Sciatic nerve (tissue), 2 donors: ENCODE measurements around the gene MSANTD2. TPM values are rescaled to one million over a fixed set of nuclear protein-coding genes. Genes with fewer than 3 reads are reported as not detected.

Source experiments
- ATAC-seq: fragments of 200-7000 bp; cut with Tn5 transposase; one replicate; pipeline ENCODE4 v1.9.1; 2020; ENCODE audit warnings: mild to moderate bottlenecking, moderate library complexity
- DNase-seq: peaks from one replicate; pipeline ENCODE4 v3.0.0-alpha.2; 2020; ENCODE audit warnings: low spot score
- intact Hi-C: fragments of 100-400 bp; cut with DNase I; formaldehyde crosslinking; loops from one replicate; pipeline ENCODE4 v1.14.2; 2022
- total RNA-seq: library from RNA; stranded (reverse); fragmentation: NEBNext Ultra II Directional; extraction: Animal tissue kit (Norgen Biotek cat#: 25700); gene quantifications from one replicate; pipeline ENCODE4 v1.2.1, GENCODE V29; 2021
- donor health status: DM: no; HTN: no; CAD: no.
- donor health status: DM: no; HTN: no; CAD: no.

The MSANTD2 gene
- 22.1 TPM for total RNA-seq

DNA sequence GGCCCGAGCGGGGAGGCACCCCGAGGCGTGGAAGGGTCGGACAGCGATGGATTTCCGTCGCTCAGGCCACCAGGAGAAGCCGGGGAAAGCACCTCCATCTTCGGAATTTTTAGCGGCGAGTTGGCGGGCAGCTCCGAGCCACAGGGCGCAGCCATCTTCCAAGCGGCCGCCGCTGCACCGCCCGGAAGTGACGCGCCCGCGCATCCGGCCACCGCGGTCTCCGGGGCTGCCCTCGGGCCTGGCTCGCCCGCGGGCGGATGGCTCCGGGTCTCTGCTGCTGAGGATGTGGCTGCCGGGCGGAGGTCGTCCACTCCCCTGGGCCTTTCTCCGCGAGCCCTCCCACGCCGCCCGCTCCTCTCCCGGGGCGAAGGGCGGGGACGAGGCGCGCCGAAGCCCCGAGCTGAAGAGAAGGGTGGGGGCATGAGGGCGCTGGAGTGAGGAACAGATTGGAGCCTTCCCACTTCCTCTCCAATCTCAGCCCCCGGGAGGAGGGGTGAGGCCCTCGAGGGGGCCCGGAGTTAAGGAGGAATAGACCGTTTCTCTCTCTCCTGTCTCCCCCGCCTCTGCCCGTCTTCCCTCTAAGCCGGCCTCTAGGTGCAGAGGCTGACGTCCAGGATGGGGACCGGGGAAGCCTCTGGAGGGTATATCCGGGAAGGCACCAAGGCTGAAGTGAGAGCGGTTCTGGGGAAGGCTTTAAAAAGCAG lies at the start of gene MSANTD2:
Gene MSANTD2, minus strand, starts transcription at position 181 of the 704 bp plus-strand sequence. Its CDS starts 26 bp downstream, at position 155.
- intact Hi-C loops, result no loop called here
- ATAC-seq (peak; percentile 97), DNase-seq (peak; percentile 90)

DNA sequence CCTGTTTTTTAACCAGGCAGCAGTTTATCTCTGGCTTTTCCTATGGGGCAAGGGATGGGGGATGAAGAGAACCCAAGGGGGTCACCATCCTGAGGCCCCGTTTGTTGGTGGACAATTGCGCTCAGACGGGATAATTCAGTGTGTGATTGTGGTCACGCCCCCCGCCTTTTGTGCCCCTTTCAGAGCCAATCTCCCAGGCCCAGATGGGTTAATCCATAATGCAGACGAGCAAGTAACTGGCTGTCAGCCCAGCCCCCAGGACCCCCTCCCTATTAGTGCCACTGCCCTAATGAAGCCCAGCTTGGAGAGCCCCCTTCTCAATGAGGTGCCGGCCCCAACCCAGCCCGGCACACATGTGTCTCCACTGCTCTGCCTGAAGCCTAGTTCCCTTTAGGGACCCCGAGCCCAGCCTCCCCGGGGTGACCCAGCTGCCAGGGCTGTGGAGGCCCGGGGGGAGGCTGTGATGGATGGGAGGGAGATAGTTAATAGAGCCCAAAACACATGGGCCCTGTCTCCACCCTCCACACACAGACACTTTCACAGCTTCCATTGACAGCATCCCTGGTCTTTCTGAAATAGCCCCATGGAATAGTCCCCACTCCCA lies 46.0 kb upstream of the MSANTD2 start:
- no peak for ATAC-seq
- DNase-seq, result no peak
- intact Hi-C loops, result no loop called here

DNA sequence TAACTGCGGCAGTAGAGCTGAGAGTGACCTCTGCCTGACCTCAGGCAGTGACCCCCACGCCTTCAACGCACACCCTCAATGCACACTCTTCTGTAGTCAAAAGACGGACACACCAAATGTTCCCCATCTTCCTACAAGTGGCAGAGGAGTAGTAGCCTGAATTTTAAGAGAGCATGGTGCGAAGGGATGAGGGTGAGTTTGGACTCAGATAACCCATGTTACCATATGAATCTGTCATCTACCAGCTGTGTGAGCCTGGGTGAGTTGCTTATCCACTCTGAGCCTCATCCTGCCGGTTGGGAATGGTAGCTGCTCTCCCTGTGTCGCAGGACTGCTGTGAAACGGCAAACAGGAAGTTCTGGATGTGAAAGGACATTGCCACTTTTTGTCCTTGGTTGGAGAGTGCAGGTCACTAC lies 44.5 kb upstream of the MSANTD2 start:
- intact Hi-C loops, result no loop called here
- ATAC-seq (no peak), DNase-seq (no peak)

DNA sequence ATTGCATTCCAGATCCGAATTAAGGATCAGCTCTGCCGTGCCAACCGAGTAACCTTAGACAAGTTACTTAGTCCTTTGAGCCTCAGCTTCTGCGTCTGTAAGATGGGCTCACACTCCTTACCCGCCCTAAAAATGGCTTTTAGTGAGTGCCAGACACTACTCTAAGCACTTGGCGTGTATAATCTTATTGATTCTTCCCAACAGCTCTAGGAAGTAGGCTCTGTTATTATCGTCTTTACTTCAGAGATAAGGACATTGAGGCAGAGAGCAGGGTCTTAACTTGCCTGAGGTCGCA lies 43.4 kb upstream of the MSANTD2 start:
- DNase-seq (no peak), ATAC-seq (no peak)
- intact Hi-C loops, result no loop called here

DNA sequence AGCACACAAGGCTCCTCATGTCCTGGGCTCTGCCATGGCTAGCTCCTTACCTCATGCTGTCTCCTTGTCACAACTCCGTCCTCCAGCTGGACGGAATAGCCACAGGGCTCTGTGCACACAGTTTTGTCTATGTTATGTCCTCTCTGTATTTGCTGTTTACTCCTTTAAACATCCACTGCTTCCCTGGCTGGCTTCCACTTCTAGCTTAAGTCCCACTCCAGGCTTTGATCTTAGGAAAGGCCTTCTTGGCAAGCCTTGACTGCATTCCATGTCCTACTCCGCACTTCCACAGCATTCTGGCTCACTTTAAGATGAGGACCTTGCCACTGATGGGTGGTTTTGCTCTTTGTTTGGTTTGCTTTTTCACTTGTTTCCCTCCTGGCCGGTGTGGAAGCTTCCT lies 42.1 kb upstream of the MSANTD2 start:
- intact Hi-C loops, result no loop called here
- no peak for ATAC-seq
- DNase-seq, result no peak

DNA sequence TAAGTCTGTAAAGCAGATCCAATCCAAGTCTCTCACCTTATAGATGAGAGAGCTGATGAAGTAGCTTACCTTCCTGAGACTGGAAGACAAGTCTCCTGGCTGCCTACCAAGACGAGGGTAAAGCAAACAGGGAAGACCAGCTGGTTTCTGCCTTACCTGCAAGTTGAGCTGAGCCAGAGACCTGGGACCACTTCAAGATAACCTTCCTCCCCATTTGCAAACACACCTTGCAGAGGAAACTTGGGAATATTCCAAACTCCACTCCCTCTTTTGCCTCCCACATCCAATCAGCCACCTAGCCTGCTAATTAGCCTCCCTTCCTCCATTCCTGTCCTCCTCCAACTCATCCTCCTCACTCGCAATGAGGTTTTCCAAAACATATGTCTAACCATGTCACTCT lies 41.6 kb upstream of the MSANTD2 start:
- no peak for DNase-seq
- no peak for ATAC-seq
- intact Hi-C loops, result no loop called here

DNA sequence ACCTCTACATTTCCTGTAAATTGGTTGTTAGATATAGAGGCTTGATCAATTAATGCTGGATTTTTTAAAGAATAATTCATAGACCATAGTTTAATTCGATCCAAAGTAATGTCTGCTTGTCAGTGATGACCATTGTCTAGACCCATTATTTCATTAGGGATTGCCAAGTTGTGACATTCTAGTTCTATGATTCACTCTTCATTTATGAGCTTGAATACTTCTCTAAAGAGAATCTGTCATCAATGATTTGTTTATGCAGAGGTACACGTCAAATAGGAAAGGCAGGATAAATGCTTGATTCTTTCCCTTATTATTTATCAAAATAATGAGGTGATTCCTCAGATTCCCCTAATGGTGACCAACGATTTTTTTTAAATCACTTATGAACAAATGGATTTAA lies 41.0 kb upstream of the MSANTD2 start:
- intact Hi-C loops, result no loop called here
- DNase-seq (no peak), ATAC-seq (no peak)

DNA sequence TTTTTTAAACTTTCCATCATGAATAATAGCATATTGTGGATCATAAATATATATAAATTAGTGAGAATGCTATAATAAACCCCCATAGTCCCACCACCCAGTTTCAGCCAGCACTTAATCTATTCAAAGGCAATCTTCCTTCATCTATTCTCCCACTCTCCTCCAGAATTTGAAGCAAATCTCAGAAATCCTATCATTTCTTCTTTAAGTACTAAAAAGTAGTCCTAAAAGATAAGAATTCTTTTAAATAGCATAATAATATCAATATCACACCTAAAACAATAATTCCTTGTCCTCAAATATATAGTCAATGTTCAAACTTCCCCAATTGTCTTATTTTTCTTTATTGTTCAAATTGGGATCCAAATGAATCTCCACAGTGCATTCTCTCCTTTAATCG lies 40.5 kb upstream of the MSANTD2 start:
- no peak for DNase-seq
- intact Hi-C loops, result no loop called here
- ATAC-seq, result no peak

DNA sequence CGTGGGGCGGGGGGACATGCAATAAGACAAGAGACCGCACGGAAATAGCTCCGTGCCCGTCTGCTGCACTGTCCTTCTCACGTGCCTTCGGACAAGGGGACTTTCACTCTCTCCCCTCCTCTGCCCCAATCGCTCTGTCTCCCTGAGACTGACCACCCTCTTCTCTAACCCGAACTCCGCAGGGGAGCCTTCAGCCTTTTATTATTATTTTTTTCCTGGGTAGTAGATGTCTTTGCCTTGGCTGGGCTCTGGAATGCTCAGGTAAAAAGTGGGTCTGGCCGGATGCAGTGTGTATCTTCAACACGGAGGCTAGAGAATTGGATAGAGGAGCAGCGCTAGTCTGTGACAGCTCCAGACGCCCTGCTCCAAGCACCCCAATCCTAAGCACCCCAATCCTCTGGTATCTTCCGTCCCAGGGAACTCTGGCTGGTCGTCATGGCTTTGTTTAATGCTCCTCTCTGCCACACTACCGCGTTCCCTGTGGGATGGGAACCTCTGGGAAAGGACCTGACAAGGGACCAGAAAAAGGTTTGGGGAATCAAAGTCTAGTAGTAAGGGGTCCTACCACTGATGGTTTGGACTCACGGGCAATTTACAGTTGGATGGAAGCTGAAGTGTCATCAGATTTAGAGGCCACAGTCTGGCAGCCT lies 39.9 kb upstream of the MSANTD2 start:
- intact Hi-C loops, result loop anchor here (10.0 kb wide), 1 partner anchor 175 kb away; no protein-coding TSS in a partner anchor
- ATAC-seq (no peak), DNase-seq (no peak)

DNA sequence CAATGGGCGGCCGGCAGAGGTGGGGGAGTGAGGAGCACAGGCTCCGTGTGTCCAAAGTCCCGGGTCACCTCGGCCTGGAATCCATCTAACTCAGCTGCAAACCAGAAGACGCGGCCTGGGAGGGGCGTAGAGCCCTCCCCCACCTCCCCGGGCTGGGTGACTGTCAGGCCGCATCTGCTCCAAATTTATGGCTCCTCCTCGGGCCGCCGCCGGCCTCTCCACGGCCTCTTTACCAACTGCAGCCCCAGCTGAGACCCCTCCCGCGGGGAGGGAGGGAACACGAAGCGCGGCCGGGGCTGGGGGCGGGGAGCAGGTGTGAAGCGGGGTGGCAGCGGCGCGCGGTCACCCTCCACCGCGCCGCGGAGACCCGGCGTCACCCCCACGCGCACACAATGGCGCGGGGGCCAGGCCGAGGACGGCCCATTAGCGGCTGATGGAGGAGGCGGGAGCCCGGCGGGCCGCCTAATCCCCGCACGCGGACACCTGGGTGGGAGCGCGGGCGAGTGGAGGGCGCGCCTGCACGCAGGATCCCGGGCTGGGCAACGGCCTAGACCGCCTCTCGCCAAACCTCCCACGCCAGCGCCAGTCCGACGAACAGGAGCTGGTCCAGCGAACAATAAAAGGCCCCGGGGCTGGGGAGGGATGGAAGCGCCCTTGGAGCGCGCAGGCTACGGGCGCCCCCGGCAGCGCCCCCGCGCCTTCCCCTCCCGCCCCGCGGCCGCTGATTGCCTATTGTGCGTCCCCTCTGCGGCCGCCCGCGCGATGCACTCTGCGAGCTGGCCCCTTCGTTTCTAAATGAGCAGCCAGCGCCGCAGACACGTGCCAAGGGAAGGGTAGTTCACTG lies 39.1 kb upstream of the MSANTD2 start:
- DNase-seq (no peak), ATAC-seq (no peak)
- intact Hi-C loops, result loop anchor here (10.0 kb wide), 1 partner anchor 175 kb away; no protein-coding TSS in a partner anchor

DNA sequence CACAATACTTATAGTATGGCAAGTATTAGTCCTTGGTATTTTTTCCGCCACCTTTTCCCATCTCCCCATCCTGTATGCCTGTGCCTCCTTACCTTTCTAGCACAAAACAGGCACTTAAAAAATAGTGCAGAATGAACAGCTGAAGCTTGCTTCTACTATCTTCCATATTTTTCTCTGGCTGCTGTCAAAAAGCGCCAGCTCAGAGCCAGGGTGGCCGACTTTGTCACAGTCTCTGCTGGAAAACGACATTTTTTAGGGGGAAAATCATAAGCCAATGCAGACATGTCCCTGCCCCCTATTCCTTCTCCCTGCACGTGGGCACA lies 38.6 kb upstream of the MSANTD2 start:
- DNase-seq (no peak), ATAC-seq (no peak)
- intact Hi-C loops, result loop anchor here (10.0 kb wide), 1 partner anchor 174 kb away; no protein-coding TSS in a partner anchor

DNA sequence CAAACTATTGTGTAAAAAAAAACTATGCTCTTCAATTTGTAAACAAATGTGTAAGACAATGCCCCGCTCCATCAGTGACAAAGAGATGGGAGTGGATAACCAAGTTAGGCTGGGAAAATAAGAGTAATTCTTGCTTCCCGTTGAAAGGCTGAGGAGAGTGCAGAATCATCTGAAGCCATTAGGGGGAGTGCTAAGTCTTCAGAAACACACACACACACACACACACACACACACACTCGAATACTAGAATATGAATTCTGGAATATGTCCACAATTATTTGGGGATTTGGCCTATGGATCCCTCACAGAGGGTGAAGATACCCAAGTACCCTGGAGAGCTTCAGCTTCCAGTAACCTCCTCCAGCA lies 37.3 kb upstream of the MSANTD2 start:
- DNase-seq (no peak), ATAC-seq (peak; percentile 66)
- intact Hi-C loops, result loop anchor here (10.0 kb wide), 1 partner anchor 173 kb away; no protein-coding TSS in a partner anchor

DNA sequence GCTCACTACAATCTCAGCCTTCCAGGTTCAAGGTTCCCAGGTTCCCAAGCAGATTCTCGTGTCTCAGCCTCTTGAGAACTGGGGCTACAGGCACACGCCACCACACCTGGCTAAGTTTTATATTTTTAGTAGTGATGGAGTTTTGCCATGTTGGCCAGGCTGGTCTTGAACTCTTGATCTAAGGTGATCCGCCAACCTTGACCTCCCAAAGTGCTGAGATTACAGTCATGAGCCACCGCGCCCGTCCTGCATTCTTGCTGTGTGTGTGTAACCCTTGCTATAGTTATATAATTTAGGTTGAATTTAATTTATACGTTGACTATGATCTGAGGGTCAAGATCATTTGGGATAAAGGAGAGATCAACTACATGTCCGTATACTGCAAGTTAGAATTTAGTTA lies 35.7 kb upstream of the MSANTD2 start:
- intact Hi-C loops, result loop anchor here (10.0 kb wide), 1 partner anchor 171 kb away; no protein-coding TSS in a partner anchor
- DNase-seq, result no peak
- no peak for ATAC-seq

DNA sequence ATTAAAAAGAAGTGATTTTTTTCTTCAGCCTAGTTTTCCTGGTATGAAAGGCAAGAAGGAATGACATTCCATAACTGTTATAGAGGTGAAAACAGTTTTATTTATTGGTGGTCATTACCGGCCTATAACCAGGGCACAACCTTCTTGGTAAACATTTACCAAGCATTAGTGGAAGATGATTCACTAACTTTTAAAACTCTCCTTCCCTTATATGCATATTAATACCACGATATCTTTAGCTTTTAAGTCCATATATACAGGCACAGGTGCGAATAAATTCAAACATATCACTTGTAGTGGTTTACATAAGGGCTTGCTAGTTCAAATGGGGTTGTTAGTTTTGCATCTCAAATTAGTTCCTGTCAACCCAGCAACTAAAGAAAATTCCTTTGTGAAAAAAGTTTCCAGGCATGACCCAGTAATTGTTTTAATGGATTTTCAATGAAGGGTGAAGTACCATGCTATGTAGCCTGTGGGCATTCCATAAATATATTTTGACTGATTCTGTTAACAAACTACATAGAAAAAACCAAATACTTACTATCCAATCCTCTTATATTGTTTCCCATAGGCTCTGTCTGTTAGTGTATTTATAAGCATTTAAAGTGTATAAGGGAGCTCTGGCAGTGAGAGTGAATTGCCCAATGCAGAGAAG lies 34.4 kb upstream of the MSANTD2 start:
- no peak for ATAC-seq
- no peak for DNase-seq
- intact Hi-C loops, result loop anchor here (10.0 kb wide), 1 partner anchor 170 kb away; no protein-coding TSS in a partner anchor

DNA sequence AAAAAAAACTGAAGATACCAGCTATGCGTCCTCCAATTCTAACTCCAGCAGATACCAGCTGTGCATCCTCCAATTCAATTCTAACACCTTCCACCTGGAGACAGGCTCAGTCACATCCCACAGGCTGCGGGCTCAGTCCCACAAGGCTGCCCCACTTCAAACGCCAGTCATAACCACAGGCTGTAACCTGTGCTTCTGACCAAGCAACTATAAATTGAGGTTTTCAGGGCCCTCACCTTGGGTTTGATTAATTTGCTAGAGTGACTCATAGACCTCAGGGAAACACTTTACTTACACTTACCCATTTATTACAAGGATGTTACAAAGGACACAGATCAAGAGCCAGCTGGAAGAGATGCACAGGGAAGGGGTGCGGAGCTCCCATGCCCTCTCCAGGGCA lies 32.4 kb upstream of the MSANTD2 start:
- ATAC-seq (no peak), DNase-seq (no peak)
- intact Hi-C loops, result loop anchor here (10.0 kb wide), 1 partner anchor 168 kb away; no protein-coding TSS in a partner anchor

DNA sequence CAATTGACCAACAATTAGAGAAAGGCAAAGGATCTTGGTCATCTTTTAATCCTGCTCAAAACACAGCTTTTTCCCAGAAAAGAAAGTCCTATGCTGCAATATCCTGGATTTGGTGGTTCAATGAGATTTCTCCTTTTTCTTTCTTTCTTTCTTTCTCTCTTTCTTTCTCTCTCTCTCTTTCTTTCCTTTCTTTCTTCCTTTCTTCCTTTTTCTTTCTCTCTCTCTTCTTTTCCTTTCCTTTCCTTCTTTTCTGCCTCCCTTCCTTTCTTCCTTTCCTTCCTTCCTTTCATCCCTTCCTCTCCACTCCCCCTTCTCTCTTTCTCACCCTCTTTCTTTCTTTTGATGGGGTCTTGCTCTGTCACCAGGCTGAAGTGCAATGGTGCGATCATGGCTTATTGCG lies 31.7 kb upstream of the MSANTD2 start:
- no peak for DNase-seq
- ATAC-seq, result no peak
- intact Hi-C loops, result loop anchor here (10.0 kb wide), 1 partner anchor 167 kb away; no protein-coding TSS in a partner anchor

DNA sequence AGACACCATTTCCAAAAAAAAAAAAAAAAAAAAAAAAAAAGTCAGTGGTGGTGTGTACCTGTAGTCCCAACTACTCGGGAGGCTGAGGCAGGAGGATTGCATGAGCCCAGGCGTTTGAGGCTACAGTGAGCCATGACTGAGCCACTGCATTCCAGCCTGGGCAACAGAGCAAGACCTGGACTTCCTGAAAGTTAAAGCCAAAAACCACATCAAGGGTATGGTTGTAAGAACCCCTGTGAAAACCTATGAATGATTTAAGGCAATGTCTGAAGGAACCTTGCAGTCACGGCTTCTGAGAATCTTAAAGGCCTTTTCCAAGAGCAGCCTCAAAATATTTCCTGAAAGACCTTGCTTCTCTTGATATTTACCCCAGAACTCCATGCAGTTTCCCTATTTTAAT lies 30.5 kb upstream of the MSANTD2 start:
- intact Hi-C loops, result loop anchor here (10.0 kb wide), 1 partner anchor 166 kb away; no protein-coding TSS in a partner anchor
- no peak for DNase-seq
- ATAC-seq, result no peak

DNA sequence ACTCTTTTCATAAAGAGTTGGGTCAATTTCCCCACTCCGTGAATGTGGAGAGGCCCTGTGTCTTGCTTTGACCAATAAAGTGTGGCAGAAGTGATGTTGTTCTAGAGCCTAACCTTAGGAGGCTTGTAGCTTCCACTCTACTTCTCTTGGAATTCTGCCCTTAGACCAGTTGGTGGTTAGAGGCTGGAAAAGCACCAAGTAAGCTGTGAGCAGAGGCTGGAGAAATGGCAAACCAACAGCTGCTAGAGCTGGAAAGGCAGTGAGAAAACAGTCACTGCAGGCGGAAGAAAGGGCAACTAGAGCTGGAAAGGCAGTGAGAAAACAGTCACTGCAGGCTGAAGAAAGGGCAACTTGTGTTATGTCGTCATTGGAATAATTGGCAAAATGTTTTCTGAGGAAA lies 29.8 kb upstream of the MSANTD2 start:
- intact Hi-C loops, result loop anchor here (10.0 kb wide), 1 partner anchor 165 kb away; no protein-coding TSS in a partner anchor
- no peak for DNase-seq
- ATAC-seq, result no peak

DNA sequence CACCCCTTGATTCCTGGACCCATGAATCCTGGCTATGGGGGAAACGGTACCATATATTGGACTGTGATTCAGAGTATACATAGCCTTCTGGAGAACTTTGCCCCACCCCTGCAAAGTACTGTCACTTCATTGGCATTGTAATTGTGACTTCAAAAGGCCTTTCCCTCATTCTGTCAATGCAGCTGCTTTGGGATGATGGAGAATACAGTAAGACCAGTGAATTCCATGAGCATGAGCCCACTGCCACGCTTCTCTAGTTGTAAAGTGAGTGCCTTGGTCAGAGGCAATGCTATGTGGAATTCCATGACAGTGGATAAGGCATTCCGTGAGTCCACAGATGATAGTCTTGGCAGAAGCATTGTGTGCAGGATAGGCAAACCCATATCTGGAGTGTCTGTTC lies 25.7 kb upstream of the MSANTD2 start:
- no peak for DNase-seq
- intact Hi-C loops, result no loop called here
- ATAC-seq, result no peak
